ENCODE data around the gene AREL1.

The AREL1 gene

GRCh38 chr14:74660863-74661262 lies 52.0 kb downstream of the AREL1 start:
- no peak for DNase-seq (ENCODE audit: low read depth, low spot score)

- no peak for DNase-seq (ENCODE audit: low read depth, low spot score)
These were observed 52.7 kb downstream of the AREL1 start for GRCh38 chr14:74660167-74660566.

GRCh38 chr14:74658535-74659131 lies 54.2 kb downstream of the AREL1 start:
- no peak for DNase-seq (ENCODE audit: low read depth, low spot score)

- DNase-seq (ENCODE audit: low read depth, low spot score) = no peak
These were observed 55.9 kb downstream of the AREL1 start for GRCh38 chr14:74656964-74657363.

- DNase-seq (ENCODE audit: low read depth, low spot score) = no peak
These were observed 57.1 kb downstream of the AREL1 start for GRCh38 chr14:74655599-74656395.

GRCh38 chr14:74654931-74655330 lies 57.9 kb downstream of the AREL1 start:
- DNase-seq (ENCODE audit: low read depth, low spot score) = no peak

GRCh38 chr14:74653386-74654138 lies 59.3 kb downstream of the AREL1 start:
- no peak for DNase-seq (ENCODE audit: low read depth, low spot score)

- DNase-seq (ENCODE audit: low read depth, low spot score) = no peak
These were observed 60.3 kb downstream of the AREL1 start for GRCh38 chr14:74652541-74652940.

- no peak for DNase-seq (ENCODE audit: low read depth, low spot score)
These were observed 61.8 kb downstream of the AREL1 start for GRCh38 chr14:74650927-74651686.

GRCh38 chr14:74649673-74650072 lies 63.2 kb downstream of the AREL1 start:
- DNase-seq (ENCODE audit: low read depth, low spot score) = no peak

GRCh38 chr14:74649167-74649566 lies 63.7 kb downstream of the AREL1 start:
- DNase-seq (ENCODE audit: low read depth, low spot score) = no peak

GRCh38 chr14:74648601-74649000 lies 64.3 kb downstream of the AREL1 start:
- no peak for DNase-seq (ENCODE audit: low read depth, low spot score)

GRCh38 chr14:74647678-74648461 lies 65.0 kb downstream of the AREL1 start:
- DNase-seq (ENCODE audit: low read depth, low spot score) = no peak

- DNase-seq (ENCODE audit: low read depth, low spot score) = no peak
These were observed 65.7 kb downstream of the AREL1 start for GRCh38 chr14:74647061-74647677.

- DNase-seq (ENCODE audit: low read depth, low spot score) = no peak
These were observed 67.0 kb downstream of the AREL1 start for GRCh38 chr14:74645756-74646470.

- no peak for DNase-seq (ENCODE audit: low read depth, low spot score)
These were observed 67.6 kb downstream of the AREL1 start for GRCh38 chr14:74645244-74645643.

GRCh38 chr14:74641601-74642391 lies 71.1 kb downstream of the AREL1 start:
- DNase-seq (ENCODE audit: low read depth, low spot score) = no peak

GRCh38 chr14:74638966-74639365 lies 73.9 kb downstream of the AREL1 start:
- no peak for DNase-seq (ENCODE audit: low read depth, low spot score)

GRCh38 chr14:74638066-74638465 lies 74.8 kb downstream of the AREL1 start:
- DNase-seq (ENCODE audit: low read depth, low spot score) = no peak
